HG02610 (cell line): ENCODE results near the gene TGIF2.
"Not testable (repeated sequence)": the region's sequence is repeated elsewhere in the genome, so short reads cannot be mapped to it uniquely, and the experiment has no call there.

ENCODE experiments used
- ATAC-seq: cut with Tn5 transposase; IDR thresholded peaks from one replicate; pipeline ENCODE4 v1.9.1; 2021; ENCODE audit warnings: mild to moderate bottlenecking, moderate library complexity; ENCODE audit not compliant: unreplicated experiment

TGIF2 gene

DNA sequence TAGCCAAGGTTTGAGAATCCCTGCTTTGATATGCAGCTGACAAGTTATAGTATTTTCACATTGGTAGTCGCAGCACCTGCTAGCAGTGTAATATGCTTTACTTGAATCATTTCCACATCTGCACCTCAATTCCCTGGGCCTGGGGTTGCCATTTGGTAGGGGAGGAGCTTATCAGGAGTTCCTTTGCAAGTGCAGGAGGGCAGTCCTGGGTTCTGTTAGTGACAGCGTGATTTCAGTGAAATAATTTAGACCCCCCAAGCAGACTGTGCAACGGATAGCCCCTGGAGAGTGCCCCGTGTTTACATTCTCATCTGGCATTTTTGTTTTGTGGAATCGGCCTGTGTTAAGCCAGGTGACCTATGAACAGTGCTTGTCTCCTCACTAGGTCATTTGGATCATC is 38.2 kb downstream of the TGIF2 start:
- no peak for ATAC-seq

GRCh38 chr20:36613974-36614373 is 40.6 kb downstream of the TGIF2 start:
- no peak for ATAC-seq

DNA sequence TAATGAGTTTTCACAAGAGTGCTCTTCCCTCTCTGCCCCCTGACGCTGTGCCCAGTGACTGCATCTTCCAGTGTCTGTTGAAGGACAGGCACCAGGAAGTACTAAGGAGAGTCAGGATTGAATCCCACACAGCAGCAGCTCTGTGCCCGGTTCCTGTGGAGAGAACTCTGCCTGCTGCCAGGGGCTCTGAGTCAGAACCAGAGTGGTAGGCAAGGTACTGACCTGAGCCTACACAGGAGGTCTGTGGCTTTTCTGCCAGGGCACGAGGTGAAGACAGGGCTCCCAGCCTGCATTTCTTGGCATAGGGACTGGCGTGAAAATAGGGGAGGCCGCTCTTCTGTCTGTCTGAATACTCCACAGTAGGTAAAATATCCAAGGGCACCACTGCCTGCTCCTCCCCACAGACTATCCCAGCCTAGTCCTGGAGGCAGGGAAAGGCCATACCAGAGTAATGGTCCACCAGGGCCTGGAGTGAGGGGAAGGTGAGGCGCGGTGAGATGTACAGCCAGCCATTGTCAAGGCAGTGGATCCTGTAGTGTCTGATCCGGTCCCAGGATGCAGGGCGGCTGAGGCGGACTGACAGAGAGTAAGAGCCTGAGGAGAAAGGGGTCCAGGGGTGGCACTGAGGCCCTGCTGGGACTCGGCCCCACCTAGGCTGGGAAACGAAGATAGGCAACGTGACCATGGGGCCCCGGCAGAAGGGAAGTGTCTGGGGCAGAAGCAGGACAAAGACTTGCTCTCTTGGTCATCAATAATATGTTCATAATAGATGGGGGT is 41.6 kb downstream of the TGIF2 start:
- no peak for ATAC-seq

DNA sequence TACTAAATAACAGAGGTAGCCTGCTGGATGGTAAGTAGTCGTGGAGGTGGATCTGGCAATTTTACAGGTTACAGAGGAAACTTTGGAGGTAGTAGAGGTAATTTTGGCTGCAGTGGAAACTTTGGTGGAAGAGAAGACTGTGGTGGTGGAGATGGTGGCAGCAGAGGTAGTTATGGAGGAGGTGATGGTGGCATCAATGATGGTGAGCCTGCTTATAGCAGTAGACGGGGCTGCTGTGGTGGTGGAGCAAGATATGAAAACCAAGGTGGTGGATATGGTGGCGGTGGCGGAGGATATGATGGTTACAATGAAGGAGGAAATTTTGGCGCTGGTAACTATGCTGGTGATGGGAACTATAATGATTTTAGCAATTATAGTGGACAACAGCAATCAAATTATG is 47.5 kb downstream of the TGIF2 start:
- ATAC-seq: no peak

- no peak for ATAC-seq
Observed at GRCh38 chr20:36623444-36623843, 50.0 kb downstream of the TGIF2 start.

DNA sequence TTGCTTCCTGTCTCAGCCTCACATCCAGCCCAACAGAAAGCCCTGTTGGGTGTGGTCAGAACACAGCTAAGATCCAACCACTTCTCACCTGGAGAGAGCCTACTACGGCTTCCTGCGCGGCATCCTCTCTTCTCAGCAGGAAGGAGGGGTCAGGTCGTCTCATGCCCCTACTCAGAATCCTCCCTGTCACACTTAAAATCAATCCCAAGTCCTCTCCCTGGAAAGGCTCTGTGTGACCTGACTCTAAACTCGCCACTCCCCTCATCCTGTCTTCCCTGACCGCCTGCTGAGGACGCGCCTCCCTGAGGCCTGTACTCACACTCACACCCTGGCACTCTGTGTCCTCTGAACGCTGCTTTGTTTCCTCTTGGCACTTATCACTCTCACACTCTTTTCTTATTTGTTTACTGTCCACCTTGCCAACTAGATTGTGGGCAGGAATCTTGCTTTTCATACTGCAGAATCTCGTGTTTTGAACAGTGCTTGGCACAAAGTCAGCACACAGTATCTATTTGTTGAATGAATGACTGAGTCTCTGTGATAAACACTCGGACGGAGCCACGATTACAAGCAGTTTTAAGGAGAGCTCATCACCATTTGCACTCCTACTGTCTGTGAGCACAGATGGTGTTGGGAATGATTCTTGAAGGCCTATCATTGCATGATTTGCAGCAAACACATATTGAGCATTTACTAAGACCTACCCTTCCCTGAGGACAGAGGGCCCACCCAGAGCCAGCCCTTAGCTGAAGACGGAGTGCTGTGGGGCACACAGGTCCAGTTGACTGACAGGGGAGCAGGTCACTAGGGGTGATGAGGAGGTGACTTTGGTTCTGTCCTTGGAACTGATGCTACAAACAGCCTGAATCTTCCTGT is 50.9 kb downstream of the TGIF2 start:
- ATAC-seq: no peak

GRCh38 chr20:36624944-36625324 is 51.5 kb downstream of the TGIF2 start:
- ATAC-seq: no peak

DNA sequence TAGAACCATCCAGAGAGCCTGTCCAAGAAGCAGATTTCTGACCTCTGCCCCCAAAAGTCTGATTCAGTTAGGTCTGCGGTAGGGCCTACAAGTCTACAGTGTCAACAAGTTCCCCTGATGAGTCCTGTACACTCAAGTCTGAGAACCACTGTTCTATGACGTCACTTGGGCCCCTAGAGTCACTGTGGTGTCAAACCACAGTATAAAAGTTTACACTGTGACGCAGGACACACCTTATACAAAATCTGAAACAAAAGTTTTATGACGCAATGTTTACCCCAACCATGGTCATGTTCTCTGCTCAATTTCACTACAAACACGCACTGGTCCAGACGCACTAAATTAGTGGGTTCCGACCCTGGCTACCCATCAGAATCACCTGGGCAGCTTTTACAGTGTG is 54.7 kb downstream of the TGIF2 start:
- ATAC-seq: no peak

- no peak for ATAC-seq
Observed at GRCh38 chr20:36629719-36630681, 56.6 kb downstream of the TGIF2 start.

- ATAC-seq: no peak
Observed at GRCh38 chr20:36631646-36632045, 58.2 kb downstream of the TGIF2 start.

DNA sequence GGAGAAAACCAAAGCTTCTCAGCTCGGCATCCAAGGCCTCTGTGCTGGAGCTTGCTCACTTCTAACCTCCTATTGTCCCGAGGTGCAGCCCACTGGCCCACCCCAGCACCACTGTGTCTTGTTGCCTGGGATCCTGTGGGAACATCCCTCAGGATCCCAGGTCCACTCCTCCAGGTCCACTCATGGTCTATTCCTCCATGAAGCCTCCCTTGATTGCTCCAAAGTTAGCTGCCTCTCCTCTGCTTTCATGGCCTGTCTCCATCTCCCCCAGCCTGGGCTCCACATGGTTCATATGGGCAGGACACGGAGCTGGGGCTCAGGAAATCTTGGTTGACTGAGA is 58.7 kb downstream of the TGIF2 start:
- no peak for ATAC-seq

DNA sequence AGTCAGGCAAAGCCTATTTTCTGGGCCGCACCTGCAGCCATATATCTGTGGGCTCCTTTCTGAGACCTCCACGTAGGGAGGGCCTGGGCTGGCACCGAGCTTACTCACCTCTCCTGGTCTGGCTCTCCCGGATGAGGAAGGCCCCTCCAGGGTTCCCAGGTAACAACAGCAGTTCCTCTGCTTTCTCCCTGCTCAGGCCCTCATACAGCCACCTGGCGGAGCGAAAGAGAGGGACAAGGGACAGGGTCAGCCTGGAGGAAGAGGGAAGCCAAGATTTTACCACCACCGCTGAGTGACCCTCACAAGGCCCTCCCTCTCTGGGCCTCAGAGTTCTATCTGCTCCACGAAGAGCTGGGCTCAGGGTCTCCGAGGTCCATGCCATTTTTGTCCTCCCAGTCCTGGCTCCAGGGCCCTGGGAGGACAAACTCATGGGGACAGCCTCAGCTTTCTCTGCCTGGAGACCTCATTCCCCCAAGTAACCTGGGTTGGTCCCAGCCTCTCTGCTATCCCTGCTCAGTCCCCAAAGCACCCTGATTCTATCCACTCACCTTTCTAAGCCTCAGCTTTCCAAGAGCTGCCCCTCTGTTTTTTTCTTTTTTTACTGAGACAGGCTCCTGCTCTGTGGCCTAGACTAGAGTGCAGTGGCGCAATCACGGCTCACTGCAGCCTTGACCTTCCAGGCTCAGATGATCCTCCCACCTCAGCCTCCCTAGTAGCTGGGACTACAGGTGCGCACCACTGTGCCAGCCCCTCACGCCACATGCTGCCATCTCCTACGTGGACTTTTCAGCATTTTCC is 59.3 kb downstream of the TGIF2 start:
- no peak for ATAC-seq

DNA sequence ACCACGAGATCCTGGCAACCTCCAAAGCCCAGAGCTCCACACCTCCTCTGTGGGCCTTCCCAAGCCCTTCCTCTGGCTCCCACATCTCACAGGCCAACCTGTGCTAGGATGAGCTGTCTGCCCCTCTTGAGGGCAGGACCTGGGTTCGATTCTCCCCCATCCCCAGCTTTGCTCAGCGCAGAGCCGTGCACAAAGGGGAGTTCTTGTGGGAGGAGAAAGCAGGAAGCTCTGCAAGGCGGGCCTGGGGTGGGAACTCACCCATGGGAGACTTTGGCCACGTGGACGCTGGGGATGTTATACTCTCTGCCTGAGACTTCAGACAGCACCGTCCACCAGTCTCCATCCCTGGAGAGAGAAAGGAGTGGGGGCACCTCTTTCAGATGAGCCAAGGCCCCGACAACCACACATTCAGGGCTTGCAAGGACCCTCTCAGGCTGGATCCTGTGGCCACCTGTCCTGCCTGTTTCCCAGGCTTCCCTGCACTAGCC is 59.9 kb downstream of the TGIF2 start:
- ATAC-seq: no peak

DNA sequence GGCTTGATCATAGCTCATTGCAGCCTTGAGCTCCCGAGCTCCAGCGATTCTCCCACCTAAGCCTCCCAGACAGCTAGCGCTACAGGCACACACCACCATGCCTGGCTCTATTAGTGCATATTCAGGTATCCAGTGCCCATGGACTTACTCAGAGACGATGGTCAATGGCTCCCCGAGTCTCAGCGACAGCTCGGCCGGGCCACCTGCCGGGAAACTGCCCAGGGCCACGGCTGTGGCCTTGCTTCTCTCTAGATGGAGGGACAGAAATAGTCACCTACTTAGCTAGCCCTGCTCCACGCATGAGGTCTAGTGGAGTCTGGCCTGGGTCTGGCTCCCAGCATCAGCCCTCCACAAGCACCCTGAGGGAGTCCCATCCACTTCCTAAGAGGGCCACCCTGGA is 60.9 kb downstream of the TGIF2 start:
- ATAC-seq: no peak

DNA sequence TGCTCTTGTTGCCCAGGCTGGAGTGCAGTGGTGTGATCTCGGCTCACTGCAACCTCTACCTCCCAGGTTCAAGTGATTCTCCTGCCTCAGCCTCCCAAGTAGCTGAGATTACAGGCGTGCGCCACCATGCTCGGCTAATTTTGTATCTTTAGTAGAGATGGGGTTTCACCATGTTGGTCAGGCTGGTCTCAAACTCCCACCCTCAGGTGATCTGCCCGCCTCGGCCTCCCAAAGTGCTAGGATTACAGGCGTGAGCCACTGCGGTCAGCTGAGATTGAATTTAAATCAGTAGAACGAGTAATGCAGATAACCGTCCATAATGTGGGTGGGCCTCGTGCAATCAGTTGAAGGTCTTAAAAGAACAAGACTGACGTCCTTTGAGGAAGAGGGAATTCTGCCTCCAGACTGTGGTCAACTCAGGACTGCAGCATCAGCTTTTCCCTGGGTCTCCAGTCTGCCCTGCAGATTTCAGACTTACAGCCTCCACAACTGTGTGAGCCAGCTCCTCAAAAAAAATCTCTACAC is 65.5 kb downstream of the TGIF2 start:
- ATAC-seq: not testable (repeated sequence)

- no peak for ATAC-seq
Observed at GRCh38 chr20:36641506-36641843, 68.1 kb downstream of the TGIF2 start.

DNA sequence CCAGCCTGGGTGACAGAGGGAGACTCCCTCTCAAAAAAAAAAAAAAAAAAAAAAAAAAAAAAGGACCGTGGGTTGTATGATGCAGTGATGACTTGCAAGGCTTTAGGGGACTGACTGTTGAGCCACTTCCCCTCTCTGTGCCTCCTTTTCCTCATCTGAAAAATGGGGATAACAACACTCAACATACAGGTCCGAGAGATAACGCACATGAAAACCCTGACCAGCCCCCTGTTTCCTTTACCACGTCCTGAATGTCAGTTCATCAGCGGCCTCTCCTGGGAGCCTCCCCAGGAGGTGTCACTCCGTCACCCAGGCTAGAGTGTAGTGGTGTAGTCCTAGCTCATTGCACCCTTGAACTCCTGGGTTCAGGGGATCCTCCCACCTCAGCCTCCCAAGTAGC is 68.7 kb downstream of the TGIF2 start:
- no peak for ATAC-seq
